ENCODE results near the gene SLC9A9.

GRCh38 chr3:143727391-143727790 lies 120.9 kb downstream of the SLC9A9 start:
- TF ChIP-seq POLR2A (IDR thresholded peaks at IDR 0.05) (no peak), CTCF (IDR thresholded peaks at IDR 0.05 in 8 of 11, conservative IDR thresholded peaks at IDR 0.05 in 3 of 11) (no peak), POLR2AphosphoS5 (IDR thresholded peaks at IDR 0.05) (no peak)
